Breast epithelium (tissue), 4 donors: ENCODE measurements around the gene DRD2. TPM values are rescaled to one million over a fixed set of nuclear protein-coding genes. Genes with fewer than 3 reads are reported as not detected.
A peak's percentile ranks its signal among the peaks of the same experiment; 100 is the strongest.

Experiments
- DNase-seq, 2 donors: peaks; one replicate each; pipeline ENCODE4 v3.0.0-alpha.2; 2019; ENCODE audit warnings: low spot score in 2 of 2
- H3K27ac ChIP-seq, 2 donors: fragments of 200-600 bp; sonication (generic) in 1 of 2; one replicate each; pipeline ENCODE4 v1.5.1; 2016 to 2019; ENCODE audit warnings: mild to moderate bottlenecking in 1 of 2
- H3K27me3 ChIP-seq, 2 donors: fragments of 200-600 bp; sonication (generic) in 1 of 2; one replicate each; pipeline versions ENCODE4 v1.5.1 to v1.6.0; 2017 to 2019; ENCODE audit warnings: control low read depth in 1 of 2, mild to moderate bottlenecking in 1 of 2
- H3K36me3 ChIP-seq: fragments of 200-600 bp; one replicate; pipeline ENCODE4 v1.5.1; 2019
- H3K4me1 ChIP-seq, 2 donors: fragments of 200-600 bp; sonication (generic); one replicate each; pipeline ENCODE4 v1.5.1; 2016 to 2019; ENCODE audit warnings: control low read depth in 1 of 2
- H3K4me3 ChIP-seq, 3 donors: fragments of 200-600 bp; sonication (generic); 1 replicate in 2 of 3; 2 replicates in 1 of 3; pipeline ENCODE4 v1.5.1; 2016 to 2019; ENCODE audit warnings: mild to moderate bottlenecking in 3 of 3, moderate library complexity in 2 of 3
- H3K9me3 ChIP-seq, 2 donors: fragments of 200-600 bp; sonication (generic) in 1 of 2; one replicate each; pipeline ENCODE4 v1.5.1; 2016 to 2019; ENCODE audit warnings: control low read depth in 1 of 2
- CTCF ChIP-seq, 3 donors: fragments of 450-650 bp; IDR thresholded peaks; one replicate each; pipeline ENCODE4 v1.5.1; 2016 to 2017; ENCODE audit warnings: antibody characterized with exemption in 3 of 3, mild to moderate bottlenecking in 3 of 3, moderate library complexity in 3 of 3
- POLR2A ChIP-seq: fragments of 450-650 bp; IDR thresholded peaks from one replicate; pipeline ENCODE4 v1.6.1; 2016; ENCODE audit warnings: antibody characterized with exemption, mild to moderate bottlenecking, moderate library complexity
- POLR2AphosphoS5 ChIP-seq, 3 donors: sonication (generic); formaldehyde crosslinking; IDR thresholded peaks; one replicate each; pipeline ENCODE4 v1.6.1; 2017; ENCODE audit warnings: antibody characterized with exemption in 3 of 3
- intact Hi-C: fragments of 100-400 bp; cut with DNase I; formaldehyde crosslinking; loops from one replicate; pipeline ENCODE4 v1.15.1; 2023; ENCODE audit warnings: low total_unique reads
- total RNA-seq, 3 donors: library from RNA; depleted of rRNA; stranded (reverse); fragments of >200 nt; gene quantifications; one replicate each; pipeline ENCODE4 v1.1.0, GENCODE V29; 2016

Gene DRD2
- total RNA-seq, 3 donors from 2014 or later: 0.16 to 8.5 (median 0.33) TPM

- Histone ChIP-seq H3K27ac (peak overlapping the region; percentile 81 to 83), H3K27me3 (no peaks in the 10 kb centered on the region), H3K4me1 (no peaks in the 10 kb centered on the region), H3K4me3 (no peak overlapping the region), H3K36me3 (no peaks in the 10 kb centered on the region), H3K9me3 (peaks cover 0 to 3% of the 10 kb centered on the region in 2 donors)
- intact Hi-C loops: no loop called here
- no peak for TF ChIP-seq CTCF (IDR thresholded peaks at IDR 0.05)
- no peak for TF ChIP-seq POLR2A
- TF ChIP-seq POLR2AphosphoS5 (IDR thresholded peaks at IDR 0.05): no peak
- no peak for DNase-seq
Measured at GRCh38 chr11:113505046-113505445, 29.8 kb upstream of the DRD2 start.

GRCh38 chr11:113504586-113504985, 29.4 kb upstream of the DRD2 start:
- intact Hi-C loops: no loop called here
- Histone ChIP-seq H3K4me3 (no peak overlapping the region), H3K27ac (peak overlapping the region in 1 of 2 donors; percentile 81), H3K9me3 (peaks cover 0 to 3% of the 10 kb centered on the region in 2 donors), H3K36me3 (no peaks in the 10 kb centered on the region), H3K27me3 (no peaks in the 10 kb centered on the region), H3K4me1 (no peaks in the 10 kb centered on the region)
- TF ChIP-seq POLR2A (no peak), POLR2AphosphoS5 (IDR thresholded peaks at IDR 0.05) (no peak), CTCF (IDR thresholded peaks at IDR 0.05) (no peak)
- DNase-seq: no peak

DNA sequence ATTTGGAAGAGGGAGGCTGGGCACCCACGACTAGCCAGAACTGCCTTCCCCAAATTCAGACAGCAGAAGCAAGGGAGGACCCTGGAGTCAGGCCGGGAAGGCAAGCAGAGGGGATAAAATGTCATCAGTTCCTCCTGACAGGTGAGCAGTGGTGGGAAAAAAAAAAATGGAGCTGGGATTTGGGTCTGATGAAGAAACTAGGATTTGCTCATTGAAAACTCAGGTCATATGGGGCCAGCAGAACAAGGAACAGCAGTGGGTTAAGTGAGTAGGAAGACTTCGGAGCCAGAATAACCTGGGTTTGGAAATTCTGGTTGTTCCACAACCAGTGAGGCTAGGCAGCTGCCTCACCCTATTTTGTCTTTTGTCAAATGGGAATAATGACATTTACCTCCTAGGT, 28.9 kb upstream of the DRD2 start:
- Histone ChIP-seq H3K4me1 (no peaks in the 10 kb centered on the region), H3K27me3 (no peaks in the 10 kb centered on the region), H3K4me3 (no peak overlapping the region), H3K36me3 (no peaks in the 10 kb centered on the region), H3K9me3 (peaks cover 0 to 3% of the 10 kb centered on the region in 2 donors), H3K27ac (no peak overlapping the region)
- TF ChIP-seq POLR2A (no peak), CTCF (IDR thresholded peaks at IDR 0.05) (no peak), POLR2AphosphoS5 (IDR thresholded peaks at IDR 0.05) (no peak)
- DNase-seq: no peak
- intact Hi-C loops: no loop called here

- H3K4me3 ChIP-seq: no peak overlapping the region
- DNase-seq: no peak
- no peaks in the 10 kb centered on the region for H3K27me3 ChIP-seq
- H3K36me3 ChIP-seq: no peaks in the 10 kb centered on the region
- H3K4me1 ChIP-seq: no peaks in the 10 kb centered on the region
- TF ChIP-seq POLR2AphosphoS5 (IDR thresholded peaks at IDR 0.05): no peak
- no peak for TF ChIP-seq POLR2A
- TF ChIP-seq CTCF (IDR thresholded peaks at IDR 0.05): no peak
- no peaks in the 10 kb centered on the region for H3K9me3 ChIP-seq
- intact Hi-C loops: no loop called here
- H3K27ac ChIP-seq: no peak overlapping the region
Measured at GRCh38 chr11:113497066-113497910, 22.1 kb upstream of the DRD2 start.

GRCh38 chr11:113496026-113496651, 20.9 kb upstream of the DRD2 start:
- H3K4me1 ChIP-seq: no peaks in the 10 kb centered on the region
- H3K27ac ChIP-seq: no peak overlapping the region
- no peaks in the 10 kb centered on the region for H3K9me3 ChIP-seq
- DNase-seq: no peak
- intact Hi-C loops: no loop called here
- no peaks in the 10 kb centered on the region for H3K27me3 ChIP-seq
- TF ChIP-seq CTCF (IDR thresholded peaks at IDR 0.05): no peak
- no peak for TF ChIP-seq POLR2AphosphoS5 (IDR thresholded peaks at IDR 0.05)
- TF ChIP-seq POLR2A: no peak
- no peak overlapping the region for H3K4me3 ChIP-seq
- H3K36me3 ChIP-seq: no peaks in the 10 kb centered on the region
